Activated naive CD4-positive, alpha-beta T cell treated with Interleukin-2 at 50 U/mL for 16 hours (primary cell): ENCODE measurements around the gene ARHGEF28.

Experiments
- DNase-seq: peaks from one replicate; pipeline ENCODE4 v3.0.0-alpha.2; 2020

The ARHGEF28 gene

DNA sequence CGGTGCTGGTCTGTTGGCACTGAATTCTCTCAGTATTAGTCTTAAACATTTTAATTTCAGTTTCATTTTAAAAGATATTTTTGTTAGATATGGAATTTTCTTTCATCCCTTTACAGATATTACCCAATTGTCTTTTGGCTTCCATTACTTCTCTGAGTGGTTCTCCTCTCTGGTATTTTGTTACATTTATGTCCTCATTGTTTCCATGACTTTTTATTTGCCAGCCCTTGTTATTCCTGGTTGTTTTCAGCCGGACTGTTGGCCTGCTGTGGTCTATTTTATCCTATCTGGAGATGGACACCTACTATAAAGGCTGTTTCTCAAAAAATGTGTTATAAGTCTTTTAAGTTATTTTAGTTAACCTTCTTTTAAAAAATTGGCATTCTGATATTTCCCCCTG is 117.2 kb downstream of the ARHGEF28 start:
- no peak for DNase-seq

DNA sequence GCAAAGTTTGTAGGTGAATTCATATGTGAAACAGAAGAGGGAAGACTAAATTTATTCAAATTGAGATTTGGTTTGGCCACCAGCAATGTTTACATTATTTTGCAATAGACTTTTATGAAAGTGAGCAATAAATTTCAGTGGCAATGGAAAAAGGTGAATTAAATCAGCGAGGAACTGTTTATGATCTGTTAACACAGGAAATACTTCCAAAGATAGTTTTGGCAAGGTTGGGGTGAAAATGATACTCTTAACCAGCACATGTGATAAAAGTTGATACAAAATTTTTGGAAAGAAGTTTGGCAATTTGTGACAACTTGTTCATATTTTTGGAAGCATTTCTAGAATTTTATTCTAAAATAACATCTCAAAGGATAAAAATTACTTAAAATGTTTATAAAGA is 119.8 kb downstream of the ARHGEF28 start:
- DNase-seq, result no peak

DNA sequence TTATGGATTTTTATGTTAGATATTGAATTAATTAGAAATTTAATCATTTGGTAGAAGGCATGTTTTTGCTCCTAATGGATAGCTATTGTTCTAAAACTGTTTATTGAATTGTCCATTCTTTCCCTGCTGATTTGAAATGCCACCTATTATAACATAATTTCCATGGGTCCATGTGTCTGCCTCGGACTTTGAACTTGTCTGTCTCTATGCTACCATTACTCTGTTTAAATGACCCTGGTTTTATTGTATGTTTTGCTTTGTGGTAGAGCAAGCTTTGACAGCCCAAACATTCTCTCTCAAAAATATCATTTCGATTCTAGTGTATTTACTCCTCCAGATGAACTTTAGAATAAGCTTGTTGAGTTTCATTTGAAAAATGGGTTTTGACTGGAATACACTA is 120.6 kb downstream of the ARHGEF28 start:
- DNase-seq, result no peak

DNA sequence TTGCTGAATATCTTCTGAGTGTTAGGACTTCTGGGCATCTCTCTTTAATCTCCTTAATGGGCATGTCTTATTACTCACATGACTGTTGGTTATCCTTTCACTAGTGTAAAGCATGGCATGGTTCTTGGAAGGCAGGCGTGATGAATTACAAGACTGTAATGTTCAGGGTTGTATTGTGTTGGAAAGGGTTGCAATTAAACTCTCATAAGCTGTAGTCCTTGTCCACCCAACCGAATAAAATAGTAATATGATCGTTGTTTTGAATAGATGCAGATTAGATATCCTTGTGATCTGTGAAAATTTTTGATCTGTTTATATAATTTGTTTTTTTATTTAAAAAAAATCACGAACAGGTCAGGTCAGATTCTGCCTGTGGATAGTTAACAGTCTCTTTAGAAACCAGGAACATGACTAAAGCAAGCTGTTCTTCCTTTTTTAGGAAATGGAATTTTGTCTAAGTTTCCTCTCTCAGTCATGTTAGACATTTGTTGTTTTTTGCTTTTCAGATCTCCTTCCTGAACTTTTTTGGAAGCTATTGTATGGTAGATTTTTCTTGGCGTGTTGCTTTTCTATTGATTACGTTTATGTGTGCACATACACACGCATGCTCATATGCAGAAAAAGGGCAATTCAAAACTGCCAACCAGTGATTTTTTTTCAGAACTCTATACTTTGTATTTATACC is 121.8 kb downstream of the ARHGEF28 start:
- DNase-seq, result no peak

GRCh38 chr5:73748510-73749400 is 122.8 kb downstream of the ARHGEF28 start:
- DNase-seq, result no peak

DNA sequence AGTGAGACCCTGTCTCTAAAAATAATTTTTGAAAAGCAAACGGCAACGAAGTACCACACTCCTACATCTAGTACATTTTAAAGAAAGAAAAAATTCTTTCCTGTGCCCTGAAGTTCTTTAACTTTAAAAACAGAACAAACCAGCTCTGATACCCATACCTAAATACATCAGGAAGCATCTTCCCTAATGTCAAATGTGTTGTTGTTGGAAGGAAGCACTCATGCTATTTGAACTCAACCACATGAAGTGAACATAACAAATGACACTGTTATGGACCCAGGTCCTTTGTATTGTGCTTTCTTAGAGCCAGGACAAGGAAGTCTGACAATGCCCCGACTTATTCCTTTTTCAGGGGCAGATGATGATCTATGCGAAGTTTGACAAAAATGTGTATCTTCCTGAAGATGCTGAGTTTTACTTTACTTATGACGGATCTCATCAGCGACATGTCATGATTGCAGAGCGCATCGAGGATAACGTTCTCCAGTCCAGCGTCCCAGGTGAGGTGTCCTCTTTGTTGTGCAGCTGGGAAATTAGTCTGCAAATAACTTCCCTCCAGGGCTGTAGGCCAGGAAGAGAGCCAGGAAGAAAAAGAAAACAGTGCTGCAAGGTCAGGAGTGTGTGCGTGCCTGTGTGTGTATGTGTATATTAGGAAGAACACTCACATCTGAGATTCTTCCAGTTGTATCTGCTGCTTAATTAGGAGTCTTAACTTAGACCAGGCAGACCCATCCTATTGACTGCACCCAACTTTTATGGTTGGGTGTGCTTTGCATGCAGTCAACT is 123.7 kb downstream of the ARHGEF28 start:
- DNase-seq, result no peak

DNA sequence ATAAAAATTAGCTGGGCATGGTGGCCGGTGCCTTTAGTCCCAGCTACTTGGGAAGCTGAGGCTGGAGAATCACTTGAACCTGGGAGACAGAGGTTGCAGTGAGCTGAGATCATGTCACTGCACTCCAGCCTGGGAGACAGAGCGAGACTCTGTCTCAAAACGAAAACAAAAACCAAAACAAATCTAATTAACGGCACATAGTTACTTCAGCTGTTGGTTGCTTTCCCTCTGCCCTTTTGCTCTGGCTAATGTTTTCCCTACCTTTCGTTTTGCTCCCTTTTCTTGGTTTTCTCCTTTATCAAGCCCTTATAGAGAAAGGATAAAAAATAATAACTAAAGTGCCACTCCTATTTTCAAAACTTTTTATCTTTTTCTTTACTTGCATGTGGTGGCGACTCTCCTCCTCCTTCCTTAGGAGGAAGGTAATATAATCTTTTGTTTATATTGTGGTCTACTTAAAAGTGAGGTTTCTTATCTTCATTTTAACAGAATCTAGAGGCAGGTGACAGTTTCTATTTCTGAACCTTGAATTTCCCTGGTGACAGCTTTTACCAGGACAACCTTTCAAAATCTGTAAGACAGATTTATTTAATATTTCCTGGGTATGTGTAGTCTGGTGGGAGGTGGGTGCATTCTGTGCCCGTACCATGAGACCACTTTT is 125.4 kb downstream of the ARHGEF28 start:
- no peak for DNase-seq

DNA sequence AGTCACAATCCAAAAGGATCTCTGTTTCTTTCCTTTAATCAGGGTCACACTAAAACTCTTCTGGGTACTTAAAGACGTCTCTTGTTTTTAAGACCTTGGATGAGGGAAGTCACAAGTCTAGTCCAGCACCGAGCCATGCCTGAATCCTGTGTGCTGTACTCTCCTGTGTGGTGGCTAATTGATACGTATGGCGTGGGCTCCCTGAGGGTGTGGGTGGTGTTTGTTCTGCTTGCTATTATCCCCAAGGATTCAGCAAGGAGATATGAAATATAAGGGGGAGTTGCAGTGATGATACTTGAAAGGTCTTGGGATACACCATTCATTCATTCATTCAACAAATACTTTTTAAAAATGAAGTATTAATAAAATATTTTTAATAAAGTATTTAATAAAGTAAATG is 128.3 kb downstream of the ARHGEF28 start:
- no peak for DNase-seq

DNA sequence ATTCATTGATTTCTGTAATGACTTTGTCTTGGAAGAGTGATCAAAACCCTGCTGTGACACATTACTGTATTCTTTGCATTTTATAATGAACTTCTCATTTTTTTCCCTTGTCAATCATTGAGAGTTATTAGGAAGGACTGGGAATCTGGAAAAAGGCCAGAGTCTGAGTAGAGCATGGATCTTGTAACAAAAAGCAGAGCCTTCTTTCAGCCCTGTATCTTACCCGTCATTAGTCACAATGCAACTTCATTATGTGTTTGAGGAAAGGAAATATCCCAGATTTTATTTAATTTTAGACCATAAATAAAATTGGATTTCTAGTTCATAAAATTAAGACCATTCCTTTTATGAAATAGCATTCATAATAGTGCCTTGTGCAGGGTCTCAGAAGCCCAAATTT is 131.4 kb downstream of the ARHGEF28 start:
- DNase-seq, result no peak

DNA sequence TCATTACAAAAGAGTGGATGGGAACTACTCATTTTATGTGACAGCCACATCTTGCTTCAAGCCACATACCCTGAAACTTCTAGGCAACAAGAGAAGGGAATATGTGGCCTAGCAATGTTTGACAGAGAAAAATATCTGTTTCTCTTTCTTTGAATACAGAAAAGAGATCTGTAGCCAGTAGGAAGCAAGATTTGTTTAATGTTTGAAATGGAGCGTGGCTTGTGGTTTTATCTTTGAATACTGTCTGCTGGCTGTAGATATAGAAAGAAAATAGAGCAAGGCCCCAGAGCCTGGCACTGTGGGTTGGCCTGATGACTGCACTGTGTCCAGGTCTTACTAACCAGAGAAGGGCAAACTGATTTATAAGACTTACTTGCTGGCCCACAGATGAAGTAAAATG is 133.8 kb downstream of the ARHGEF28 start:
- DNase-seq, result no peak

GRCh38 chr5:73763300-73764032 is 137.5 kb downstream of the ARHGEF28 start:
- no peak for DNase-seq

DNA sequence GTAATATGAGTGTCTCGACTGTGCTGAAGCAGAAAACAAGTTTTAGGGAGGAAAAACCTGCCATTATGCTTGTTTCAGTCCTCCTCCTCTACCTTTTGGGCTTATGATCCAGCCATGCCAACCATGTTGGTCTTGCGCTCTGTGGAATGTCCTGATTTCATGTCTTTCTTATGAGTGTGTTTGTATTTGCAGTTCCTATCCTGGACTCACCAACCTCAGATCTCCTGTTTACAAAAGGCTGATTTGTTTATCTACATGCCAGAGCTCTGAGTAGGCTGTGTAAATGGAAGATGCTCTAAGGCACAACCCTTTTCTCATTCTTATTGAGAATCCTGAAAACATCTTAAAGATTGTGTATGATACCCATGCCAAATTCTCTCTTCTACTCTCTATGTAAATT is 138.6 kb downstream of the ARHGEF28 start:
- no peak for DNase-seq

- no peak for DNase-seq
These were observed 139.0 kb downstream of the ARHGEF28 start for GRCh38 chr5:73764996-73765395.

DNA sequence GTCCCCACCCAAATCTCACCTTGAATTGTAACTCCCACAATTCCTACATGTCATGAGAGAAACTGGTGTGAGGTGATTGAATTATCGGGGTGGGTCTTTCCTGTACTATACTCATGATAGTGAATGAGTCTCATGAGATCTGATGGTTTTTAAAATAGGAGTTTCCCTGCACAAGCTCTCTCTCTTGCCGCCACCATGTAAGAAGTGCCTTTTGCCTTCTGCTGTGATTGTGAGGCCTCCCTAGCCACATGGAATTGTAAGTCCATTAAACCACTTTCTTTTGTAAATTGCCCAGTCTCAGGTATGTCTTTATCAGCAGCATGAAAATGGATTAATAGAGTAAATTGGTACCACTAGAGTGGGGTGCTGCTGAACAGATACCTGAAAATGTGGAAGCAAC is 140.9 kb downstream of the ARHGEF28 start:
- no peak for DNase-seq

DNA sequence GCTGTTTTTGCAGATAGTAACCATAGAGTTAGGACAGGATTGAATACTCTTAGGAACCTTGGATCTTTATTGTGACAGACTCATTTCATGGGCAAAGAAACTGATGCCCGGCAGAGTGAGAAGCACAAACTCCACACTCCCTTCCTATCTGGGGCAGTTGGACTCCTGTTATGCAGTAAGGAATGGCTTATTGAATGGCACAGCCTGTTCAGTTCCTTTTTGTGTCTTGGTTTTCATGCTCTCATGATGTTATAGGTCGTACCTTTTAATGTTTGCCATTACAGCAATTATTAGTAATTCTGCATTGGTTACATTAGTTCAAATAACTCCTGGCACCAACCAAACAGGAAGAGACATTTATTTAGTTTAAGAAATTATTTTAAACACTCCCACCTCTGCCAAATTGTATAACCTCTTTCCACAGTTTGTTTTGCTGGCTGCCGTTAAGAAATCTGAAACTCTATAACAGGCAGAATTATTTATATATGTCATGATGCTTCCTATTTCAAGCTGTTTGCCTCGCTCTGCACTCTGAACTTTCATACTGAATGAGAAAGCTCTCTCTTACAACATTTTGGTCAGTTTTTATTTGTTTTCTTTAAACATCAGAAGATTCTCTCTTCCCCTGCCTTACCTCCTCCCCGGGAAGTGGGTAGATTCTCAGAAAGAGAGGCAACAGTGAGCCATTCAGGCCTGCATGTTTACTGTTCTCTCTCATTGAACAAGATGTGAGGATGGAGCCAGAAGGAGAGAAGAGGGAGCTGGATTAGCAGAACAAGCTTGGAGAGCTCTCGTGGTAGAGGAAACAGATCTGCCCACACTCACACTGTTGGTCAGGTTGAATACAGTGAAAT is 144.4 kb downstream of the ARHGEF28 start:
- no peak for DNase-seq

DNA sequence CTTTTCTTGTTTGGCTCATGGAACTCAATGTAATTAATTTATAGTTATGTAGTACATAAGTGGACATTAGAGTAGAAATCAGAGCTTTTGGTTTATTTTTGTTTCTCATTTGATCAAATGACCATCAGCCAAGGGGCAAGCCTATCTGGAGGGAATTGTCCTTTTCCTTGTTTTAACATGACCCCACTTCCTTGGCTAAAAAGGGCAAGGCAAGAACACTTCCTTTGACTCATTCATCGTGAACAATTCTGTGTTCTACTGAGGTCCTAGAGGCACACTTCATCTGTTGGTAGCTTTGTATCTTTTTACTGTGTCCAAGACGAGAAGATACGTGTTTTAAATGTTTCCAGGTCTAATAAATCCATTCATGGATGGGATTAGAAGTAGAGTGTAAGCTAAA is 148.9 kb downstream of the ARHGEF28 start:
- no peak for DNase-seq

DNA sequence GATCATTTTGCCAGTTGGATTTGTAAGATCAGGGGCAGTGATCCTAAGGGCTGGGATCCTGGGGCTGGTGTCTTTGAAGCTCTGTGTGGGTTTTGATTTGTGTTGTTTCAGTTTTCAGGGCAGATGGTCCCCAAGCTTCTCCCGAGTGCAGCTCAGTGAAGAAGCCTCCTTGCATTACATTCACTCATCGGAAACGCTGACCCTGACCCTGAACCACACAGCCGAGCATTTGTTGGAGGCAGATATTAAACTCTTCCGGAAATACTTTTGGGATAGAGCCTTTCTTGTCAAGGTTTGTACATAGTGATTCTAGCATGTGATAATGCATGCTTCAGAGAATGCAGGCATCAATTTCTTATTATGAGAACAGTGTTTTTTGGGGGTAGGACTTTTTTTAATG is 150.4 kb downstream of the ARHGEF28 start:
- no peak for DNase-seq

- DNase-seq, result no peak
These were observed 151.2 kb downstream of the ARHGEF28 start for GRCh38 chr5:73777192-73777591.

- DNase-seq, result no peak
These were observed 154.5 kb downstream of the ARHGEF28 start for GRCh38 chr5:73780302-73781080.

- no peak for DNase-seq
These were observed 155.2 kb downstream of the ARHGEF28 start for GRCh38 chr5:73781107-73781768.
